K562 (cell line): ENCODE measurements around the gene DNAJC18. TPM values are rescaled to one million over a fixed set of nuclear protein-coding genes. Genes with fewer than 3 reads are reported as not detected.

Source experiments
- CHD2 ChIP-seq: IDR thresholded peaks from 2 replicates; pipeline ENCODE4 v1.6.1; 2011; ENCODE audit warnings: low read depth, low read length
- FOSL1 ChIP-seq: fragments of 200-800 bp; sonication (Bioruptor generic); conservative IDR thresholded peaks from 2 replicates; pipeline ENCODE4 v1.6.1; 2016; ENCODE audit warnings: missing genetic modification characterization, missing compliant biosample characterization
- HMGXB4 ChIP-seq: sonication (generic); formaldehyde crosslinking; IDR thresholded peaks from 2 replicates; pipeline ENCODE4 v1.8.1; 2023; ENCODE audit warnings: mild to moderate bottlenecking, missing genetic modification reagents
- MAFG ChIP-seq: fragments of 450-650 bp; conservative IDR thresholded peaks from 2 replicates; pipeline ENCODE4 v1.6.1; 2016; ENCODE audit warnings: missing genetic modification characterization, missing compliant biosample characterization
- PHB ChIP-seq: fragments of 250-450 bp; sonication (Bioruptor Pico); IDR thresholded peaks from 2 replicates; pipeline ENCODE4 v1.5.0; 2021
- SAFB ChIP-seq: fragments of 200-400 bp; formaldehyde crosslinking; IDR thresholded peaks from 2 replicates; pipeline ENCODE4 v1.6.1; 2017; ENCODE audit warnings: low read depth, low read length, borderline replicate concordance
- U2AF1 ChIP-seq: fragments of 200-400 bp; formaldehyde crosslinking; optimal IDR thresholded peaks from 2 replicates; pipeline ENCODE3; 2017; ENCODE audit warnings: mild to moderate bottlenecking, low read depth, low read length, moderate library complexity
- ZNF140 ChIP-seq: fragments of 250-450 bp; sonication (Bioruptor Pico); IDR thresholded peaks from 2 replicates; pipeline ENCODE4 v1.8.0; 2021; ENCODE audit warnings: moderate library complexity, mild to moderate bottlenecking, inconsistent platforms
- ZNF695 ChIP-seq: fragments of 450-650 bp; formaldehyde crosslinking; IDR thresholded peaks from 2 replicates; pipeline ENCODE4 v1.4.0; 2020; ENCODE audit warnings: mild to moderate bottlenecking, moderate library complexity
- polyA plus RNA-seq, 8 experiments: library from polyadenylated mRNA; depleted of rRNA in 4 of 8; stranded (reverse) in 5 of 8; unstranded in 3 of 8; fragments of >200 nt; fragmentation: Nextera tagmentation in 2 of 8; fragmentation: Illumina TruSeq in 1 of 8; extraction: Ambion mirVana in 2 of 8; extraction: Trizol in 1 of 8; gene quantifications; 2 replicates each; pipeline versions ENCODE4 v1.2.1 to v1.2.3, GENCODE V29; 2011 to 2014; ENCODE audit warnings: inconsistent platforms in 1 of 8, missing spikeins in 1 of 8
- total RNA-seq, 7 experiments: library from RNA; depleted of rRNA in 6 of 7; stranded (reverse); fragments of >200 nt in 6 of 7; fragmentation: Illumina TruSeq in 2 of 7; extraction: Trizol in 2 of 7; gene quantifications; 2 replicates each; pipeline versions ENCODE4 v1.2.1 to v1.2.3, GENCODE V29; 2011 to 2021; ENCODE audit warnings: low replicate concordance in 1 of 7
- TF ChIP-seq, protein P1 (sequence below): fragments of 450-650 bp; IDR thresholded peaks from 2 replicates; pipeline ENCODE4 v1.6.1; 2016; ENCODE audit warnings: mild to moderate bottlenecking, moderate library complexity

Gene DNAJC18
- total and polyA plus RNA-seq, 9 of the 15 experiments (the other 6 are each of a cell fraction or from before 2014, with no cell fraction given) = 1.5 to 13.3 (median 7.5) TPM

- TF ChIP-seq HMGXB4 (CRISPR knock-in tag) (no peak), U2AF1 (no peak), SAFB (no peak), CHD2 (no peak), MAFG (tag) (no peak), ZNF140 (CRISPR knock-in tag) (no peak), FOSL1 (tag) (0 out of 2 replicates have a peak, but pooled peaks have one; percentile 36), ZNF695 (CRISPR knock-in tag) (no peak), PHB (CRISPR knock-in tag) (no peak)
- TF ChIP-seq, protein P1, sequence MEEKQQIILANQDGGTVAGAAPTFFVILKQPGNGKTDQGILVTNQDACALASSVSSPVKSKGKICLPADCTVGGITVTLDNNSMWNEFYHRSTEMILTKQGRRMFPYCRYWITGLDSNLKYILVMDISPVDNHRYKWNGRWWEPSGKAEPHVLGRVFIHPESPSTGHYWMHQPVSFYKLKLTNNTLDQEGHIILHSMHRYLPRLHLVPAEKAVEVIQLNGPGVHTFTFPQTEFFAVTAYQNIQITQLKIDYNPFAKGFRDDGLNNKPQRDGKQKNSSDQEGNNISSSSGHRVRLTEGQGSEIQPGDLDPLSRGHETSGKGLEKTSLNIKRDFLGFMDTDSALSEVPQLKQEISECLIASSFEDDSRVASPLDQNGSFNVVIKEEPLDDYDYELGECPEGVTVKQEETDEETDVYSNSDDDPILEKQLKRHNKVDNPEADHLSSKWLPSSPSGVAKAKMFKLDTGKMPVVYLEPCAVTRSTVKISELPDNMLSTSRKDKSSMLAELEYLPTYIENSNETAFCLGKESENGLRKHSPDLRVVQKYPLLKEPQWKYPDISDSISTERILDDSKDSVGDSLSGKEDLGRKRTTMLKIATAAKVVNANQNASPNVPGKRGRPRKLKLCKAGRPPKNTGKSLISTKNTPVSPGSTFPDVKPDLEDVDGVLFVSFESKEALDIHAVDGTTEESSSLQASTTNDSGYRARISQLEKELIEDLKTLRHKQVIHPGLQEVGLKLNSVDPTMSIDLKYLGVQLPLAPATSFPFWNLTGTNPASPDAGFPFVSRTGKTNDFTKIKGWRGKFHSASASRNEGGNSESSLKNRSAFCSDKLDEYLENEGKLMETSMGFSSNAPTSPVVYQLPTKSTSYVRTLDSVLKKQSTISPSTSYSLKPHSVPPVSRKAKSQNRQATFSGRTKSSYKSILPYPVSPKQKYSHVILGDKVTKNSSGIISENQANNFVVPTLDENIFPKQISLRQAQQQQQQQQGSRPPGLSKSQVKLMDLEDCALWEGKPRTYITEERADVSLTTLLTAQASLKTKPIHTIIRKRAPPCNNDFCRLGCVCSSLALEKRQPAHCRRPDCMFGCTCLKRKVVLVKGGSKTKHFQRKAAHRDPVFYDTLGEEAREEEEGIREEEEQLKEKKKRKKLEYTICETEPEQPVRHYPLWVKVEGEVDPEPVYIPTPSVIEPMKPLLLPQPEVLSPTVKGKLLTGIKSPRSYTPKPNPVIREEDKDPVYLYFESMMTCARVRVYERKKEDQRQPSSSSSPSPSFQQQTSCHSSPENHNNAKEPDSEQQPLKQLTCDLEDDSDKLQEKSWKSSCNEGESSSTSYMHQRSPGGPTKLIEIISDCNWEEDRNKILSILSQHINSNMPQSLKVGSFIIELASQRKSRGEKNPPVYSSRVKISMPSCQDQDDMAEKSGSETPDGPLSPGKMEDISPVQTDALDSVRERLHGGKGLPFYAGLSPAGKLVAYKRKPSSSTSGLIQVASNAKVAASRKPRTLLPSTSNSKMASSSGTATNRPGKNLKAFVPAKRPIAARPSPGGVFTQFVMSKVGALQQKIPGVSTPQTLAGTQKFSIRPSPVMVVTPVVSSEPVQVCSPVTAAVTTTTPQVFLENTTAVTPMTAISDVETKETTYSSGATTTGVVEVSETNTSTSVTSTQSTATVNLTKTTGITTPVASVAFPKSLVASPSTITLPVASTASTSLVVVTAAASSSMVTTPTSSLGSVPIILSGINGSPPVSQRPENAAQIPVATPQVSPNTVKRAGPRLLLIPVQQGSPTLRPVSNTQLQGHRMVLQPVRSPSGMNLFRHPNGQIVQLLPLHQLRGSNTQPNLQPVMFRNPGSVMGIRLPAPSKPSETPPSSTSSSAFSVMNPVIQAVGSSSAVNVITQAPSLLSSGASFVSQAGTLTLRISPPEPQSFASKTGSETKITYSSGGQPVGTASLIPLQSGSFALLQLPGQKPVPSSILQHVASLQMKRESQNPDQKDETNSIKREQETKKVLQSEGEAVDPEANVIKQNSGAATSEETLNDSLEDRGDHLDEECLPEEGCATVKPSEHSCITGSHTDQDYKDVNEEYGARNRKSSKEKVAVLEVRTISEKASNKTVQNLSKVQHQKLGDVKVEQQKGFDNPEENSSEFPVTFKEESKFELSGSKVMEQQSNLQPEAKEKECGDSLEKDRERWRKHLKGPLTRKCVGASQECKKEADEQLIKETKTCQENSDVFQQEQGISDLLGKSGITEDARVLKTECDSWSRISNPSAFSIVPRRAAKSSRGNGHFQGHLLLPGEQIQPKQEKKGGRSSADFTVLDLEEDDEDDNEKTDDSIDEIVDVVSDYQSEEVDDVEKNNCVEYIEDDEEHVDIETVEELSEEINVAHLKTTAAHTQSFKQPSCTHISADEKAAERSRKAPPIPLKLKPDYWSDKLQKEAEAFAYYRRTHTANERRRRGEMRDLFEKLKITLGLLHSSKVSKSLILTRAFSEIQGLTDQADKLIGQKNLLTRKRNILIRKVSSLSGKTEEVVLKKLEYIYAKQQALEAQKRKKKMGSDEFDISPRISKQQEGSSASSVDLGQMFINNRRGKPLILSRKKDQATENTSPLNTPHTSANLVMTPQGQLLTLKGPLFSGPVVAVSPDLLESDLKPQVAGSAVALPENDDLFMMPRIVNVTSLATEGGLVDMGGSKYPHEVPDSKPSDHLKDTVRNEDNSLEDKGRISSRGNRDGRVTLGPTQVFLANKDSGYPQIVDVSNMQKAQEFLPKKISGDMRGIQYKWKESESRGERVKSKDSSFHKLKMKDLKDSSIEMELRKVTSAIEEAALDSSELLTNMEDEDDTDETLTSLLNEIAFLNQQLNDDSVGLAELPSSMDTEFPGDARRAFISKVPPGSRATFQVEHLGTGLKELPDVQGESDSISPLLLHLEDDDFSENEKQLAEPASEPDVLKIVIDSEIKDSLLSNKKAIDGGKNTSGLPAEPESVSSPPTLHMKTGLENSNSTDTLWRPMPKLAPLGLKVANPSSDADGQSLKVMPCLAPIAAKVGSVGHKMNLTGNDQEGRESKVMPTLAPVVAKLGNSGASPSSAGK = 0 out of 2 replicates have a peak, but pooled peaks have one; percentile 32
These were observed 54.0 kb downstream of the DNAJC18 start (continued) for GRCh38 chr5:139385061-139386049.
